Activated CD4-positive, alpha-beta T cell treated with anti-CD3 and anti-CD28 coated beads for 4 hours (primary cell): ENCODE data around the gene CD209.

ENCODE experiments used
- DNase-seq, 2 donors: peaks; one replicate each; pipeline ENCODE4 v3.0.0-alpha.2; 2020

The CD209 gene

GRCh38 chr19:7703332-7703731 lies 44.0 kb downstream of the CD209 start:
- DNase-seq, result no peak

- DNase-seq, result no peak
Observed at GRCh38 chr19:7701654-7702457, 45.5 kb downstream of the CD209 start, which contains the start of gene FCER2. TSS of gene FCER2 (minus strand) at chr19:7702131. CDS start at chr19:7699760, 2,371 bp downstream.

GRCh38 chr19:7701049-7701653 lies 46.2 kb downstream of the CD209 start:
- no peak for DNase-seq

- DNase-seq, result peak in 1 of 2 donors; percentile 26
Observed at GRCh38 chr19:7699417-7700401, 47.6 kb downstream of the CD209 start.

- no peak for DNase-seq
Observed at GRCh38 chr19:7699003-7699402, 48.3 kb downstream of the CD209 start.

- DNase-seq, result no peak
Observed at GRCh38 chr19:7698583-7698982, 48.8 kb downstream of the CD209 start.

- no peak for DNase-seq
Observed at GRCh38 chr19:7697721-7698287, 49.5 kb downstream of the CD209 start.

- DNase-seq, result no peak
Observed at GRCh38 chr19:7694499-7694898, 52.8 kb downstream of the CD209 start.

- no peak for DNase-seq
Observed at GRCh38 chr19:7692417-7693088, 54.8 kb downstream of the CD209 start.

GRCh38 chr19:7691497-7691896 lies 55.8 kb downstream of the CD209 start:
- DNase-seq, result no peak

- DNase-seq, result no peak
Observed at GRCh38 chr19:7690779-7691258, 56.5 kb downstream of the CD209 start.
